IMR-90 (cell line): ENCODE results near the gene IL17C. TPM values are rescaled to one million over a fixed set of nuclear protein-coding genes. Genes with fewer than 3 reads are reported as not detected.

ENCODE experiments used
- ATAC-seq: fragments of 200-7000 bp; cut with Tn5 transposase; 2 replicates; pipeline ENCODE4 v1.9.1; 2020; ENCODE audit warnings: low read depth, mild to moderate bottlenecking, moderate library complexity
- BruUV-seq: library from RNA; stranded (reverse); fragments of 400-500 nt; replicated peaks from 2 replicates; lab custom pipeline; 2021; lab: Mats Ljungman, UMichigan
- CTCF ChIA-PET: fragments of 300-600 bp; formaldehyde crosslinking; extraction: SDS; loops from one replicate; lab custom pipeline; 2021; ENCODE audit warnings: antibody characterized with exemption; lab: Yijun Ruan, JAX
- POLR2A ChIA-PET: fragments of 300-600 bp; sonication (Branson Sonifier 250); formaldehyde crosslinking; loops from one replicate; lab custom pipeline; 2022; ENCODE audit warnings: antibody characterized with exemption; ENCODE audit not compliant: unreplicated experiment; lab: Charles Lee
- DNase-seq: peaks from one replicate; pipeline ENCODE4 v3.0.0; 2013
- H2AFZ ChIP-seq: replicated peaks from 2 replicates; pipeline ENCODE3; 2013; ENCODE audit warnings: low read length, mild to moderate bottlenecking; ENCODE audit not compliant: poor library complexity
- H2AK5ac ChIP-seq: 2 replicates; pipeline ENCODE4 v1.6.1; 2013; ENCODE audit warnings: low read depth, low read length, inconsistent platforms
- H2AK9ac ChIP-seq: replicated peaks from 2 replicates; pipeline ENCODE3; 2013; ENCODE audit warnings: mild to moderate bottlenecking, low read depth, low read length, moderate library complexity; ENCODE audit not compliant: poor library complexity
- H2BK120ac ChIP-seq: 2 replicates; pipeline ENCODE4 v1.6.1; 2013; ENCODE audit warnings: low read depth, low read length, inconsistent platforms
- H2BK15ac ChIP-seq: 3 replicates; pipeline ENCODE4 v1.6.1; 2013; ENCODE audit warnings: low read depth, low read length, inconsistent platforms
- H2BK20ac ChIP-seq: 2 replicates; pipeline ENCODE4 v1.6.1; 2013; ENCODE audit warnings: low read depth, mild to moderate bottlenecking, inconsistent platforms, low read length, moderate library complexity
- H2BK5ac ChIP-seq: 2 replicates; pipeline ENCODE4 v1.6.1; 2013; ENCODE audit warnings: mild to moderate bottlenecking, low read depth, low read length, inconsistent platforms; ENCODE audit not compliant: poor library complexity, severe bottlenecking
- H3K14ac ChIP-seq: replicated peaks from 2 replicates; pipeline ENCODE4 v1.6.1; 2013; ENCODE audit warnings: low read depth, low read length, inconsistent platforms
- H3K18ac ChIP-seq: 2 replicates; pipeline ENCODE4 v1.6.1; 2013; ENCODE audit warnings: low read depth, low read length, control low read depth
- H3K23ac ChIP-seq: 2 replicates; pipeline ENCODE4 v1.6.1; 2013; ENCODE audit warnings: low read depth, low read length, inconsistent platforms
- H3K27ac ChIP-seq: 2 replicates; pipeline ENCODE4 v1.5.1; 2013; ENCODE audit warnings: mild to moderate bottlenecking, control low read depth, low read length; ENCODE audit not compliant: insufficient read depth
- H3K27me3 ChIP-seq: 2 replicates; pipeline ENCODE4 v1.6.1; 2013; ENCODE audit warnings: low read length; ENCODE audit not compliant: control insufficient read depth, insufficient read depth
- H3K36me3 ChIP-seq: 2 replicates; pipeline ENCODE4 v1.6.1; 2013; ENCODE audit warnings: low read length, mixed read lengths; ENCODE audit not compliant: control insufficient read depth, insufficient read depth
- H3K4ac ChIP-seq: 2 replicates; pipeline ENCODE4 v1.6.1; 2013; ENCODE audit warnings: low read depth, low read length, inconsistent platforms
- H3K4me1 ChIP-seq: 2 replicates; pipeline ENCODE4 v1.6.1; 2013; ENCODE audit warnings: low read length, mixed read lengths; ENCODE audit not compliant: control insufficient read depth, insufficient read depth
- H3K4me2 ChIP-seq: 2 replicates; pipeline ENCODE4 v1.6.1; 2013; ENCODE audit warnings: low read depth, mild to moderate bottlenecking, control low read depth, low read length, moderate library complexity
- H3K4me3 ChIP-seq: 2 replicates; pipeline ENCODE4 v1.5.1; 2013; ENCODE audit warnings: low read depth, mild to moderate bottlenecking, control low read depth, low read length, moderate library complexity; ENCODE audit not compliant: insufficient read depth
- H3K56ac ChIP-seq: 2 replicates; pipeline ENCODE4 v1.6.1; 2013; ENCODE audit warnings: low read length, inconsistent platforms; ENCODE audit not compliant: insufficient read depth; ENCODE audit errors: extremely low read depth
- H3K79me1 ChIP-seq, 2 experiments: 2 replicates each; pipeline ENCODE4 v1.6.1; 2013; ENCODE audit warnings: low read length in 2 of 2, inconsistent platforms in 1 of 2, low read depth in 1 of 2
- H3K9ac ChIP-seq: 2 replicates; pipeline ENCODE4 v1.6.1; 2013; ENCODE audit warnings: low read depth, low read length, control low read depth
- H3K9me1 ChIP-seq: 2 replicates; pipeline ENCODE4 v1.6.1; 2013; ENCODE audit warnings: low read length, inconsistent platforms; ENCODE audit not compliant: insufficient read depth
- H3K9me3 ChIP-seq: 2 replicates; pipeline ENCODE4 v1.6.1; 2013; ENCODE audit warnings: low read length; ENCODE audit not compliant: control insufficient read depth, insufficient read depth
- H4K20me1 ChIP-seq: 2 replicates; pipeline ENCODE4 v1.6.1; 2013; ENCODE audit warnings: low read length, inconsistent platforms; ENCODE audit not compliant: insufficient read depth
- H4K5ac ChIP-seq: 2 replicates; pipeline ENCODE4 v1.6.1; 2013; ENCODE audit warnings: mild to moderate bottlenecking, low read depth, low read length, control low read depth
- H4K8ac ChIP-seq, 2 experiments: 2 replicates each; pipeline ENCODE4 v1.6.1; 2013; ENCODE audit warnings: low read depth in 2 of 2, low read length in 2 of 2, control low read depth in 1 of 2, inconsistent platforms in 1 of 2
- H4K91ac ChIP-seq: 2 replicates; pipeline ENCODE4 v1.6.1; 2013; ENCODE audit warnings: low read depth, low read length, inconsistent platforms; ENCODE audit not compliant: insufficient read depth
- CHD1 ChIP-seq: IDR thresholded peaks from 2 replicates; pipeline ENCODE4 v1.6.1; 2012; ENCODE audit warnings: low read depth, low read length, improper control_type of control experiment
- WGBS, 2 experiments: methylation state at CpG; one replicate each; pipeline versions ENCODE4 v1.1.5 to v1.1.7; 2013; ENCODE audit warnings: missing lambda C conversion rate in 2 of 2; ENCODE audit not compliant: insufficient read length in 1 of 2; ENCODE audit errors: extremely low coverage in 2 of 2; 5-methylcytosine and 5-hydroxymethylcytosine counted together
- dilution Hi-C: fragments of 300-500 bp; cut with HindIII; formaldehyde crosslinking; loops from one replicate; pipeline ENCODE4 v1.14.3; 2018; ENCODE audit warnings: low sequenced_read_pairs; ENCODE audit not compliant: unreplicated experiment
- in situ Hi-C: fragments of 300-500 bp; cut with MboI; formaldehyde crosslinking; loops from 3 replicates; pipeline ENCODE4 v1.14.3; 2019; ENCODE audit warnings: low sequenced_read_pairs, inconsistent platforms, mixed read lengths
- intact Hi-C: fragments of 100-400 bp; cut with micrococcal nuclease; formaldehyde crosslinking; loops from 2 replicates; pipeline ENCODE4 v1.10.0; 2022
- polyA plus RNA-seq, 3 experiments: library from polyadenylated mRNA; depleted of rRNA; stranded (reverse); fragments of >200 nt; gene quantifications; 2 replicates each; pipeline ENCODE4 v1.2.3, GENCODE V29; 2012; ENCODE audit warnings: low replicate concordance in 1 of 3
- total RNA-seq: library from RNA; depleted of rRNA; stranded (reverse); fragments of >200 nt; gene quantifications from 2 replicates; pipeline ENCODE4 v1.2.3, GENCODE V29; 2012; rRNA removed

Gene IL17C
- total and polyA plus RNA-seq, 2 of the 4 experiments (the other 2 are of a cell fraction): 0.09 TPM; not detected in 1

GRCh38 chr16:88688013-88688778 is 49.8 kb downstream of the IL17C start:
- H3K4ac ChIP-seq: no peak overlapping the region
- H3K4me1 ChIP-seq: peaks cover 7% of the 10 kb centered on the region; the same call in 1 of the 2 replicates
- no peak overlapping the region for H2BK5ac ChIP-seq
- no peak overlapping the region for H4K8ac ChIP-seq
- TF ChIP-seq CHD1: no peak
- no peak overlapping the region for H4K91ac ChIP-seq
- no peak overlapping the region for H4K5ac ChIP-seq
- no peaks in the 10 kb centered on the region for H3K79me1 ChIP-seq
- ATAC-seq (no peak), DNase-seq (no peak)
- no peak overlapping the region for H3K9ac ChIP-seq
- no peak overlapping the region for H3K14ac ChIP-seq
- no peak overlapping the region for H3K4me3 ChIP-seq
- no peak overlapping the region for H2AK5ac ChIP-seq
- no peak overlapping the region for H3K56ac ChIP-seq
- ChIA-PET CTCF (interaction anchor here (0.7 kb wide), 1 partner anchor 1247 kb away, joined by 3 read pairs; no protein-coding TSS in a partner anchor), POLR2A (no interaction called here)
- H3K23ac ChIP-seq: no peak overlapping the region
- no peak overlapping the region for H3K18ac ChIP-seq
- no peaks in the 10 kb centered on the region for H3K9me3 ChIP-seq
- no peak overlapping the region for H3K27ac ChIP-seq
- WGBS, 2 experiments: 41% methylated on average over 11 of the region's 28 CpGs; no CpG with 5 or more reads in 1 of the 2 experiments
- BruUV-seq: no TSS peak
- intact Hi-C loops (no loop called here), in situ Hi-C loops (no loop called here), dilution Hi-C loops (no loop called here)
- H2AK9ac ChIP-seq: no peak overlapping the region
- no peak overlapping the region for H2BK15ac ChIP-seq
- H2AFZ ChIP-seq: no peak overlapping the region
- no peak overlapping the region for H3K4me2 ChIP-seq
- H2BK20ac ChIP-seq: no peak overlapping the region
- H2BK120ac ChIP-seq: no peak overlapping the region
- no peaks in the 10 kb centered on the region for H3K36me3 ChIP-seq
- peaks cover 7% of the 10 kb centered on the region; the same call in 1 of the 2 replicates for H4K20me1 ChIP-seq
- peaks cover 40% of the 10 kb centered on the region for H3K27me3 ChIP-seq
- H3K9me1 ChIP-seq: no peaks in the 10 kb centered on the region

Other genes with a start within 250 kb of the IL17C start
- gene ZFPM1, start 185.3 kb upstream of the IL17C start, total RNA-seq: 0.28 and 0.36 TPM in 2 replicates
- 1.1 and 1.8 TPM in 2 replicates for gene ZFPM1, start 185.3 kb upstream of the IL17C start, polyA plus RNA-seq (2012; rRNA removed)
- 3.4 and 4.2 TPM in 2 replicates for gene ZC3H18, start 68.2 kb upstream of the IL17C start, total RNA-seq
- 21.3 and 22.7 TPM in 2 replicates for gene ZC3H18, start 68.2 kb upstream of the IL17C start, polyA plus RNA-seq (2012; rRNA removed)
- gene CYBA, start 12.5 kb downstream of the IL17C start, total RNA-seq: 65.6 and 90.5 TPM in 2 replicates
- gene CYBA, start 12.5 kb downstream of the IL17C start, polyA plus RNA-seq (2012; rRNA removed): 169 and 228 TPM in 2 replicates
- 17.2 and 18.3 TPM in 2 replicates for gene MVD, start 24.5 kb downstream of the IL17C start, total RNA-seq
- 28.4 and 33.1 TPM in 2 replicates for gene MVD, start 24.5 kb downstream of the IL17C start, polyA plus RNA-seq (2012; rRNA removed)
- gene SNAI3, start 47.9 kb downstream of the IL17C start, total RNA-seq: not detected in 2 replicates
- gene SNAI3, start 47.9 kb downstream of the IL17C start, polyA plus RNA-seq (2012; rRNA removed): 0.21 and 0.34 TPM in 2 replicates
- 6.9 and 8.1 TPM in 2 replicates for gene RNF166, start 67.8 kb downstream of the IL17C start, total RNA-seq
- gene RNF166, start 67.8 kb downstream of the IL17C start, polyA plus RNA-seq (2012; rRNA removed): 17.4 and 24.1 TPM in 2 replicates
- gene CTU2, start 67.9 kb downstream of the IL17C start, total RNA-seq: 12.8 and 12.9 TPM in 2 replicates
- 18.4 and 23.4 TPM in 2 replicates for gene CTU2, start 67.9 kb downstream of the IL17C start, polyA plus RNA-seq (2012; rRNA removed)
- gene PIEZO1, start 146.6 kb downstream of the IL17C start, total RNA-seq: 36.2 and 48.6 TPM in 2 replicates
- gene PIEZO1, start 146.6 kb downstream of the IL17C start, polyA plus RNA-seq (2012; rRNA removed): 372 and 392 TPM in 2 replicates
- gene CDT1, start 165.2 kb downstream of the IL17C start, total RNA-seq: 3.2 and 4.7 TPM in 2 replicates
- 11.8 and 13.2 TPM in 2 replicates for gene CDT1, start 165.2 kb downstream of the IL17C start, polyA plus RNA-seq (2012; rRNA removed)
- 40.5 and 41.7 TPM in 2 replicates for gene APRT, start 173.4 kb downstream of the IL17C start, total RNA-seq
- 157 and 209 TPM in 2 replicates for gene APRT, start 173.4 kb downstream of the IL17C start, polyA plus RNA-seq (2012; rRNA removed)
- 7.2 TPM in 2 replicates for gene GALNS, start 218.4 kb downstream of the IL17C start, total RNA-seq
- gene GALNS, start 218.4 kb downstream of the IL17C start, polyA plus RNA-seq (2012; rRNA removed): 30.2 and 32.5 TPM in 2 replicates
- gene TRAPPC2L, start 218.6 kb downstream of the IL17C start, total RNA-seq: 84.2 and 102 TPM in 2 replicates
- 109 and 112 TPM in 2 replicates for gene TRAPPC2L, start 218.6 kb downstream of the IL17C start, polyA plus RNA-seq (2012; rRNA removed)
- gene PABPN1L, start 228.1 kb downstream of the IL17C start, total RNA-seq: not detected in 2 replicates
- gene PABPN1L, start 228.1 kb downstream of the IL17C start, polyA plus RNA-seq (2012; rRNA removed): not detected in 2 replicates